ENCODE data around the gene PIP4K2C.

Gene PIP4K2C

GRCh38 chr12:57621497-57622292 lies 30.7 kb downstream of the PIP4K2C start:
- no peak for DNase-seq (ENCODE audit: low read depth)

DNA sequence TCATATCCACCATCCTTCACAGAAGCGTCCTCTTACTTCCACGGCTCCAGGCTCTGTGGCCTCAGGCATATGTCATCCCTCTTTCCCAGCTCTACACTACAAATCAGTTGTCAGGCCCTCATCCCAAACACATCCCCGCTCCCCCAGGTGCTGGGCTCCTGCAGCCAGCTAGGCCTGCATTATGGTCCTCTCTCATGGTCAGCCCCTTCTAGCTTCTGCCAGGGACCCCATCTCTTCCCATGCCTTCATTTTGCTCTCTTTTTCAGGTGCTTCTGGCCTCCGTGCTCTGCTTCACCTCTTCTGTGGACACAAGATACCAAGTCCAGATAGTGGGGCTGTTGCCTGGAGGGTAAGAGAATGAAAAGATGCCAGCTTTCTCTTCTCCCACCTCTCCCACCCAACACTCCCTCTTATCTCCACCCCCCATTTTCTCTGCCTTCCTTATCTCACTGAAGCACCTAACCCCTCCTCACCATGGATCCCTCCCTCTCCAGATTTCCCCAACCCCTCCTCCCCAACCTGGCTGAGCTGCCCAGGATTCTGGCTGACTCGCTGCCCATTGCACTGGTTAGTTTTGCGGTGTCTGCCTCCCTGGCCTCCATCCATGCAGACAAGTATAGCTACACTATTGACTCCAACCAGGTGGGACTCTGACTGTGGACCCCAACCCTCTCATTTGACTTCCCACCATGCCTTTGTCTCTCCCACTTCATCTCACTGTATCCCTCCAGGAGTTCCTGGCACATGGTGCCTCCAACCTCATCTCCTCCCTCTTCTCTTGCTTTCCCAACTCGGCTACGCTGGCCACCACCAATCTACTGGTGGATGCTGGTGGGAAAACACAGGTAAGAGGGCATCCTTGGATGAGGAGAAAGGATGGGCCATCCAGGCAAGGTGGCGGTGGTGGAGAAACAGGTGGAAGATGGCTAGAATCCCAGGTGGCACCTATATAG lies 31.6 kb downstream of the PIP4K2C start:
- no peak for DNase-seq (ENCODE audit: low read depth)

GRCh38 chr12:57623385-57623784 lies 32.4 kb downstream of the PIP4K2C start:
- no peak for DNase-seq (ENCODE audit: low read depth)

GRCh38 chr12:57623811-57624390 lies 32.9 kb downstream of the PIP4K2C start:
- DNase-seq (ENCODE audit: low read depth): no peak

DNA sequence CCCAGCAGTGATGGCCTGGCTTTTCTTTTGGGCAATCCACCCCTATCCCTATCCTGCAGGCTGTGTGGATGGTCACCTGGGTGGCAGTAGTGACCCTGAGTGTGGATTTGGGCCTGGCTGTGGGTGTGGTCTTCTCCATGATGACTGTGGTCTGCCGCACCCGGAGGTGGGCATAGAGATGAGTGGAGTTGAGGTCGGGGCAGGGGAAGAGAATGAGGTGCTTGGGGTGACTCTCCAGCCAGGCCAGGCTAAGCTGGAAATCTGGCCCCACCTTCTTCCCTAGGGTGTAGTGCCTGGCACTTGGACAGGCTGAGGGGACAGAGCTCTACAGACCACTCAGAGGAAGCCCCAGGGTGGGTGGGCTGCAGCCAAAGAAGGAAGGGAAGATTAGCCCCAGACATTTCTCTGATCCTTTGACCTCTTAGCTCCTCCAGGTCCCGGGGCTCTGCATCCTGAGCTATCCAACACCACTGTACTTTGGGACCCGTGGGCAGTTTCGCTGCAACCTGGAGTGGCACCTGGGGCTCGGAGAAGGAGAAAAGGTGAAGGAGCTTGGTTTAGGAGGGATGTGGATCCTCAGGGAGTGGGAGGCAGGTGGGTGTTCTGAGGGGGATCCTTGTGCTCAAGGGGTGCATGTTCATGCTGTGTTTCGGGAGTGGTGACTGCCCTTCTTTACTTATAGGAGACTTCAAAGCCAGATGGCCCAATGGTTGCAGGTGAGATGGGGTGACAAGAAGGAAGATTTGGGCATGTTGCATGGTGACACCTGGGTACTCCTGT lies 33.6 kb downstream of the PIP4K2C start:
- DNase-seq (ENCODE audit: low read depth): no peak

DNA sequence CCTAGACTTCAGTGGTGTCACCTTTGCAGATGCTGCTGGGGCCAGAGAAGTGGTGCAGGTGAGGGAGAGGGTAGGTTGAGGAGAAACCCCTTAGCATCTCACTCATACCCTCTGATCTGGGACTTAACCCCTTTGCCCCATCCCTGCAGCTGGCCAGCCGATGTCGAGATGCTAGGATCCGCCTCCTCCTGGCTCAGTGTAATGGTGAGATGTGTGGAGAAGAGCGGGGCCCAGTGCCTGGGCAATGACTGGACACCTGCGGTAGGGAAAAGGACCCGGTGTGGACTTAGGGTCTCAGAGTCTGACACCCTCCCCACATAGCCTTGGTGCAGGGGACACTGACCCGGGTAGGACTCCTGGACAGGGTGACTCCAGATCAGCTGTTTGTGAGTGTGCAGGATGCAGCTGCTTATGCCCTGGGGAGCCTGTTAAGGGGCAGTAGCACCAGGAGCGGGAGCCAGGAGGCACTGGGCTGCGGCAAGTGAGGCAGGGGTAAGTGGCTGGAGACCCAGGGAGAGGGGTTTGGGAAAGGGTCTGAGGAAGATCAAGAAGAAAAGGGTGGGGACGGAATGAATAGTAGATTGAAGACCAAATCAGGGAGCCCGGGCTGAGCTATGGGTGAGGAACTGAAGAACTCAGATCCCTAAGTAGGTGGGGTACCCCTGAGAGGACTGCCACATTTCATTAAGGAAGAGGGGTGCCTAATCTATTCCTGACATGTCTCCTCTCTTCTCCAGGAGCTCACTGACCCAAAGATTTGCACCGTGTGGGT lies 34.5 kb downstream of the PIP4K2C start:
- DNase-seq (ENCODE audit: low read depth): no peak

- DNase-seq (ENCODE audit: low read depth): no peak
Observed at GRCh38 chr12:57626111-57626920, 35.3 kb downstream of the PIP4K2C start.

DNA sequence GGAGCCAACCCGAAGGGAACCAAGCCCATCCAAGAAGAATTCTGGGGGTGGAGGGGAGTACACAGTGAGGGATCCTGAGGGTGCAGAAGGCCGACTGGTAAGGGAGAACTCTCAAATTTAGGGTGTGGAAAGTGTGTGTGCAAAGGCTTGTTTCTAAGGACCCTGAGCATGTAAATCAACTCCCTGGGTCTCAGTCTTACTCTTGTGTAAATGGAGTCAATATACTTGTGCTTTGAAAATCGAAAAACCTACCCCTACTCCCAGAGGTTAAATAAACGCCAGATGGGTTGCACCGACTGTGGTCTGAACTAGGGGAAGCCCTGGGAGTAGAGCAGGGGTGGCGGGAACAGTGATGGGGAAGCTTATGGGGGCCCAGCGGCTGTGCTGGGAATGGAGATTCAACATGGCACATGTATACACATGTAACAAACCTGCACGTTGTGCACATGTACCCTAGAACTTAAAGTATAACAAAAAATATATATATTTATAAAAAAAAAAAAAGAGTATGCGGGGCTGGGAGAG lies 36.0 kb downstream of the PIP4K2C start:
- no peak for DNase-seq (ENCODE audit: low read depth)

DNA sequence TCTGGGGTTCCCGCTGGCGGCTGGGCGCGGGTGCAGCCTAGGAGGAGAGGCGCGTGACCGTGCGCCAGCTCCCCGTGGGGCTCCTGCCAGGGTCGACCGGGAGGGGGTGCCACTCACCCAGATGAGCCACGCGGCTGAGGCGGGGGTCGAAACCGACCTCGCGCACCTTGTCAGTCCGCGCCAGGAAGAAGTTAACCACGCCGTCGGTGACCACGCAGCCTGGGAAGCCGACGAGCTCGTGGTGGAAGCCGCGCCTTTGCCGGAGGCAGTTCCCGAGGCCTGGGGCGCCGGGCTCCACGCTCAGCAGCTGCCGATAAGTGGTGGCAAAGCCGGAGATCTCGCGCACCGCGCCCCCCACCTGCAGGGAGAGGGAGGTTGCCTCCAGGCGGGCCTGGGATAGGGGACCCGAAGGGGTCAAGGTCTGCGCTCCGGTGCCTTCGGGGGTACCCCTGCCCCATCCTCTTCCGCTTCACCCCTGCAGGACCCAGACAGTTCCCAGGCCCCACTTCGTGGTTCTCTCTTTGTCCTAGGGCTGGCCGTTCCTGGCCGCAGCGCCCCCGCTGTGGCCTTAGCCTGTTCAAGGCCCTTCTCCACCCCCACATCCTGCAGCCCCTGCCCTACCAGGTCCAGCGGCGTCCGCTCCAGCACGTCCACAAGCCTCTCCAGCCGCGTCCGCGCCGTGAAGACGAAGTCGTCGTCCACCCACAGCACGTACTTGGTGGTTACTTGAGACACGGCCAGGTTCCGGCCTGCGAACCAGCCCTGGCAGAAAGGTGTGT lies 36.7 kb downstream of the PIP4K2C start:
- DNase-seq (ENCODE audit: low read depth): no peak

GRCh38 chr12:57628280-57629191 lies 37.5 kb downstream of the PIP4K2C start:
- no peak for DNase-seq (ENCODE audit: low read depth)

DNA sequence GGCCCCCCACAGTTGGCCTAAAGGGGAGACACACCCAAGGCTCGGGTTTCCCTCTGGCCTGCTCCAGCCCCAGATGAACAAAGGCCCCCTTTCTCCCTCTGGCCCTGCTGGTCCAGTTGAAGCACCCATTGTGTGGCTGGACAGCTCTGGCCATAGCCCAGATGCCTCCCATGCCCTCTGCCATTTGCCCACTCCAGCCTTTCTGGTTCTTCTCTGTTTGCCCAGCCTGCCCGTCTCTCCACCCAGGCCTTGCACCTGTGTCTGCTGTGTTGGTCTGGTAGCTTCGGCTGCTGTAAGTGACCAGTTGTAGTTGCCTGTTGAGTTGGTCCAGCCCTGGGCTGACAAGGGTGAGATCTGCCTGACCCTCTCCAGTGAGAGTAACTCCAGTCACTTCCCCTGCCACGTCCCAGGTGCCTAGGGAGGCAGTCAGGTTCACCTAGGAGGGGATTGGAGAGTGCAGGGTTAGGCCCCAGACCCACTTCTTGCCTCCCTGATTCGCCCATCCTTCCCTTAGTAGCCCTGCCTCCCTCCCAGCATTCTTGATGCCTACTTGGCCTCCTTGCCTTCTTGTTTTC lies 39.0 kb downstream of the PIP4K2C start:
- DNase-seq (ENCODE audit: low read depth): no peak

DNA sequence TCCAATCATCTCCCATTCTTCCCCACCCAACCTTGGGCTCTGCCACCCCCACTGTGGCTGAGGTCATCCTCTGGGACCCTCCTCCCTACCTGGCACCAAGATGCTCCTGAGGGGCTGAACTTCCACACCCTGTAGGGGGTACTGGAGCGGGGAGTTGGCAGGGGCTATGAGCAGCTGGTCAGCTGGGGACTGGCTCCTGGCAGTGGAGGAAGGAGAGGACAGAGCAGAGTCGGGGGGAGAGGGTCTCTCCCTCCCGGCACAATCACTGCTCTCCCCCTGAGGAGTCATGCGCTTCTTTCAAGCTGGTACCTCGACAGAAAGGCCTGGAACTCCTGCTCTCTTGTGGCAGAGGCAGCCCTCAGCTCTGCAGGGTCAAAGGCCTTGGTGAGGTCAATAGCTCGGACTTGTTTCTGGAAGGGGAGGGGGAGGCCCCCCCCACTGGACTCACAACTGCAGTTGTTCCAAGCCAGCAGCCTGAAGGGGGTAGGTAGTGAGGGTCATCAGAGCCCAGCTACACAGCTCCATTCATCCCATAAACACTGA lies 40.0 kb downstream of the PIP4K2C start:
- no peak for DNase-seq (ENCODE audit: low read depth)

- DNase-seq (ENCODE audit: low read depth): no peak
Observed at GRCh38 chr12:57631566-57632072, 40.6 kb downstream of the PIP4K2C start.

DNA sequence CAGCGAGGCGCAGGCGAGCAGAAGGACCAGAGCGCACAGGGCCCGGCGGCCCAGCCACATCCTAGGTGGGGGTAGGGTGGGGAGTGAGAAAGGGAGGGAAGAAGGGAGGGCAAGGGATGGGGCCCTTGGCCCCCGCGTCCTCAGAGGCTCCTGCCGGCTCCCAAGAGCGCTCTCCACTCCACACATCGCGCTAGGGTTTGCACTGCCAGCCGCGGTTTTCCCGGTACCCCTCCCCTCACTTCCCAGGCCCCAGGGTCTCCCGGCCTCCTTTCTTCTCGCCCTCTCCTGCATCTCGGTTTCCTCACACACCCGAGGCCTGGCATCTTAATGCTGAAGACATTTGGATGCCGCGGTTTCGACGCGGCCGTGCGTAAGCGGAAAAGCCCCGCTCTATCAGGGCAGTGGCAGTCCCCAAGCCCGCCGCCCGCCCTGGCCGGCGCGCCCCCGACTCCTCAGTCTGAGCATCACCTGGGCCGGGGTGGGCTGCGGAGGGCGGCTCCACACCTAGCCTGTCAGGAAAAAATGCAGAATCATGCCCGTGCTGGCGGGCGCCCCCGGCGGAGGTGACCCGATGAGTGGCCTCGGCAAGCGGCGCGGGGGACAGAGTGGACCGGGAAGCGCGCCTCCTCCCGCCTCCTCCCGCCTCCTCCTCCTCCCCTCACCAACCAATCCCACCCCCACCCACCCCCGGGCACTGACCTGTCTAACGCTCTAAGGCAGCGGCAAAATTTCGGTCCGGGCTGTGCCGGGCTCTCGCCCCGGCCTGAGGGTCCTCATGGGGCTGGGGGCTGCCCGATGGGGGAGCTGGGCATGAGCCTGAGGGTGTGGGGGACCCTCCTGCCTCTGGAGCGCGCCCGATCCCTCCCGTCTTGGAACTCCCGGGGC lies 41.3 kb downstream of the PIP4K2C start:
- DNase-seq (ENCODE audit: low read depth): no peak

- no peak for DNase-seq (ENCODE audit: low read depth)
Observed at GRCh38 chr12:57632958-57633840, 42.2 kb downstream of the PIP4K2C start, which contains the start of gene B4GALNT1. Gene B4GALNT1, minus strand, starts transcription at chr12:57633201. Its CDS starts 1,069 bp downstream, at chr12:57632132.
